ENCODE results near the gene CDK3. TPM values are rescaled to one million over a fixed set of nuclear protein-coding genes. Genes with fewer than 3 reads are reported as not detected.

Gene CDK3
- total RNA-seq, 6 donors from 2014 or later, result 3.0 to 15.7 (median 7.0) TPM

- Histone ChIP-seq H3K36me3 (peaks cover 0 to 26% (median 0%) of the 10 kb centered on the region in 4 donors), H3K27me3 (no peaks in the 10 kb centered on the region), H3K27ac (peak overlapping the region in 3 of 4 donors; percentile 2 to 72 (median 57)), H3K9me3 (no peaks in the 10 kb centered on the region), H3K4me3 (peak overlapping the region in 1 of 4 donors; percentile 77), H3K4me1 (peaks cover 40 to 48% (median 43%) of the 10 kb centered on the region in 4 donors)
- no peak for ATAC-seq (ENCODE audit: low FRiP score in 2 of 2)
- no peak for TF ChIP-seq EP300 (IDR thresholded peaks at IDR 0.05)
- 48 to 49% methylated on average over 9 of the region's 9 CpGs for WGBS, 2 donors
- no peak for DNase-seq
Observed at GRCh38 chr17:75976175-75976848, 24.3 kb upstream of the CDK3 start.

- H3K36me3 ChIP-seq, result peaks cover 0 to 4% (median 0%) of the 10 kb centered on the region in 4 donors
- no peaks in the 10 kb centered on the region for H3K27me3 ChIP-seq
- DNase-seq (peak; percentile 97 to 98), ATAC-seq (ENCODE audit: low FRiP score in 2 of 2) (peak; percentile 97 to 98)
- no peaks in the 10 kb centered on the region for H3K9me3 ChIP-seq
- H3K4me1 ChIP-seq, result peaks cover 56 to 72% (median 67%) of the 10 kb centered on the region in 4 donors
- 0 to 1% methylated on average over 23 to 44 of the region's 72 CpGs for WGBS, 2 donors
- peak within 1 kb of the TSS; percentile 94 to 99 (median 98) for H3K27ac ChIP-seq
- peak within 1 kb of the TSS; percentile 68 to 79 (median 74) for H3K4me3 ChIP-seq
- TF ChIP-seq CTCF (IDR thresholded peaks at IDR 0.05) (peak in 4 of 6 experiments; percentile 53 to 74 (median 62)), EP300 (IDR thresholded peaks at IDR 0.05) (peak in 1 of 4 donors; percentile 69), POLR2A (IDR thresholded peaks at IDR 0.05) (peak; percentile 77 to 90 (median 86)), POLR2AphosphoS5 (IDR thresholded peaks at IDR 0.05) (peak; percentile 94 to 97)
Observed at GRCh38 chr17:75978938-75979704, 21.5 kb upstream of the CDK3 start, which contains the start of the genes ACOX1 and TEN1. Gene ACOX1, minus strand, starts transcription at chr17:75979166. Its CDS starts 93 bp downstream, at chr17:75979073. Gene TEN1, plus strand, starts transcription at chr17:75979240. Its CDS starts 6,953 bp downstream, at chr17:75986193.

GRCh38 chr17:75979705-75980187 is 20.9 kb upstream of the CDK3 start:
- DNase-seq (peak; percentile 41 to 79), ATAC-seq (ENCODE audit: low FRiP score in 2 of 2) (peak; percentile 47 to 73)
- Histone ChIP-seq H3K27ac (peak overlapping the region; percentile 94 to 99 (median 98)), H3K4me3 (peak overlapping the region; percentile 68 to 79 (median 74)), H3K9me3 (no peaks in the 10 kb centered on the region), H3K27me3 (no peaks in the 10 kb centered on the region), H3K4me1 (peaks cover 56 to 72% (median 69%) of the 10 kb centered on the region in 4 donors), H3K36me3 (no peaks in the 10 kb centered on the region)
- TF ChIP-seq POLR2A (IDR thresholded peaks at IDR 0.05) (no peak), POLR2AphosphoS5 (IDR thresholded peaks at IDR 0.05) (no peak), EP300 (IDR thresholded peaks at IDR 0.05) (no peak), CTCF (IDR thresholded peaks at IDR 0.05) (no peak)
- WGBS, 2 donors, result 3 to 4% methylated on average over 18 to 19 of the region's 19 CpGs

- DNase-seq (no peak), ATAC-seq (ENCODE audit: low FRiP score in 2 of 2) (no peak)
- Histone ChIP-seq H3K4me1 (peaks cover 53 to 68% (median 67%) of the 10 kb centered on the region in 4 donors), H3K27me3 (no peaks in the 10 kb centered on the region), H3K4me3 (peak overlapping the region; percentile 68 to 79 (median 74)), H3K36me3 (no peaks in the 10 kb centered on the region), H3K9me3 (no peaks in the 10 kb centered on the region), H3K27ac (peak overlapping the region; percentile 94 to 99 (median 98))
- 81 to 82% methylated on average over 18 of the region's 18 CpGs for WGBS, 2 donors
- TF ChIP-seq POLR2A (IDR thresholded peaks at IDR 0.05), result no peak
- no peak for TF ChIP-seq EP300 (IDR thresholded peaks at IDR 0.05)
- no peak for TF ChIP-seq CTCF (IDR thresholded peaks at IDR 0.05)
- no peak for TF ChIP-seq POLR2AphosphoS5 (IDR thresholded peaks at IDR 0.05)
Observed at GRCh38 chr17:75980188-75981018, 20.3 kb upstream of the CDK3 start.
